K562 (cell line): Measurements from ENCODE around the gene DCPS. TPM values are rescaled to one million over a fixed set of nuclear protein-coding genes. Genes with fewer than 3 reads are reported as not detected.
"Not testable (repeated sequence)": the region's sequence is repeated elsewhere in the genome, so short reads cannot be mapped to it uniquely, and the experiment has no call there.

Experiments
- ATAC-seq: fragments of 200-7000 bp; cut with Tn5 transposase; 3 replicates; pipeline ENCODE4 v1.9.1; 2020; ENCODE audit warnings: moderate library complexity
- BruUV-seq: library from RNA; stranded (reverse); fragments of 400-500 nt; replicated peaks from 2 replicates; lab custom pipeline; 2021; lab: Mats Ljungman, UMichigan
- CTCF ChIA-PET: fragments of 300-600 bp; formaldehyde crosslinking; extraction: SDS; loops from one replicate; lab custom pipeline; 2021; ENCODE audit warnings: low intra/inter-chr PET ratio; lab: Yijun Ruan, JAX
- POLR2A ChIA-PET: fragments of 300-600, 350-650 bp; sonication (Branson Sonifier 250); formaldehyde crosslinking; extraction: SDS; loops from one replicate; lab custom pipeline; 2021; ENCODE audit warnings: antibody characterized with exemption, inconsistent platforms; lab: Yijun Ruan, JAX
- DNase-seq, 4 experiments: peaks; one replicate each; pipeline versions ENCODE4 v3.0.0 to v3.0.0-alpha.2; 2011 to 2018; ENCODE audit warnings: low spot score in 3 of 4, mixed read lengths in 3 of 4; ENCODE audit errors: extremely low read depth in 1 of 4
- FAIRE-seq: peaks from 2 replicates; lab custom pipeline; 2011; peaks lifted over from hg19 to GRCh38; lab: Jason Lieb, UNC
- H2AFZ ChIP-seq: 2 replicates; pipeline ENCODE4 v1.6.0; 2011; ENCODE audit warnings: low read depth, low read length, control low read depth, inconsistent platforms
- H3K27ac ChIP-seq: fragments of 200-600 bp; 3 replicates; pipeline ENCODE4 v1.8.0; 2011; ENCODE audit warnings: low read depth, mild to moderate bottlenecking, control low read depth, inconsistent platforms, low read length, moderate library complexity, mixed read lengths; ENCODE audit errors: extremely low read depth
- H3K27me3 ChIP-seq, 2 experiments: fragments of 300-600 bp in 1 of 2; 2 replicates in 1 of 2; 3 replicates in 1 of 2; pipeline versions ENCODE4 v1.6.0 to v1.8.0; 2011; ENCODE audit warnings: inconsistent platforms in 2 of 2, low read length in 2 of 2, mild to moderate bottlenecking in 1 of 2, mixed read lengths in 1 of 2, moderate library complexity in 1 of 2; ENCODE audit not compliant: control insufficient read depth in 2 of 2, insufficient read depth in 2 of 2
- H3K36me3 ChIP-seq: fragments of 300-600 bp; 3 replicates; pipeline ENCODE4 v1.8.0; 2011; ENCODE audit warnings: mild to moderate bottlenecking, low read length, inconsistent platforms; ENCODE audit not compliant: control insufficient read depth, insufficient read depth
- H3K4me1 ChIP-seq, 2 experiments: fragments of 200-600 bp in 1 of 2; replicated peaks in 1 of 2; 2 replicates in 1 of 2; 3 replicates in 1 of 2; pipeline versions ENCODE4 v1.5.1 to v1.8.0; 2011; ENCODE audit warnings: inconsistent platforms in 2 of 2, low read length in 2 of 2, mild to moderate bottlenecking in 1 of 2, mixed read lengths in 1 of 2, moderate library complexity in 1 of 2; ENCODE audit not compliant: control insufficient read depth in 2 of 2, insufficient read depth in 2 of 2
- H3K4me2 ChIP-seq: 2 replicates; pipeline ENCODE4 v1.6.1; 2011; ENCODE audit warnings: low read length, control low read depth, inconsistent platforms, mixed read lengths; ENCODE audit not compliant: insufficient read depth
- H3K4me3 ChIP-seq: fragments of 200-600 bp; sonication (generic), shearing (Covaris generic); 2 replicates; pipeline ENCODE4 v1.5.1; 2016; ENCODE audit warnings: control low read depth, inconsistent platforms
- H3K79me2 ChIP-seq: fragments of 200-600 bp; 3 replicates; pipeline ENCODE4 v1.8.0; 2011; ENCODE audit warnings: low read length, inconsistent platforms; ENCODE audit not compliant: control insufficient read depth, insufficient read depth
- H3K9ac ChIP-seq, 2 experiments: 2 replicates each; pipeline versions ENCODE4 v1.6.0 to v1.6.1; 2011; ENCODE audit warnings: low read depth in 2 of 2, low read length in 2 of 2, control low read depth in 1 of 2, inconsistent platforms in 1 of 2, mild to moderate bottlenecking in 1 of 2, mixed read lengths in 1 of 2; ENCODE audit not compliant: insufficient read depth in 1 of 2
- H3K9me1 ChIP-seq: one replicate; pipeline ENCODE4 v1.6.0; 2011; ENCODE audit warnings: inconsistent platforms, mild to moderate bottlenecking, low read length, moderate library complexity; ENCODE audit not compliant: control insufficient read depth, insufficient read depth
- H3K9me3 ChIP-seq: replicated peaks from 2 replicates; pipeline ENCODE4 v1.5.1; 2011; ENCODE audit warnings: low read depth, low read length, inconsistent platforms; ENCODE audit not compliant: control insufficient read depth, insufficient read depth
- H4K20me1 ChIP-seq: replicated peaks from 2 replicates; pipeline ENCODE4 v1.6.1; 2011; ENCODE audit warnings: low read length, inconsistent platforms, mixed read lengths; ENCODE audit not compliant: control insufficient read depth, insufficient read depth
- CBX2 ChIP-seq: fragments of 200-600 bp; sonication (generic); IDR thresholded peaks from one replicate; pipeline ENCODE4 v1.6.1; 2012; ENCODE audit warnings: mild to moderate bottlenecking, low read length, inconsistent platforms; ENCODE audit not compliant: insufficient read depth, poor library complexity, severe bottlenecking
- EP300 ChIP-seq: IDR thresholded peaks from 2 replicates; pipeline ENCODE4 v1.6.1; 2012; ENCODE audit warnings: low read length, improper control_type of control experiment
- KLF10 ChIP-seq: fragments of 250-450 bp; sonication (Bioruptor Pico); IDR thresholded peaks from 2 replicates; pipeline ENCODE4 v1.6.1; 2021; ENCODE audit warnings: matching md5 sums
- MCM2 ChIP-seq: fragments of 450-650 bp; IDR thresholded peaks from 2 replicates; pipeline ENCODE4 v1.6.1; 2017; ENCODE audit warnings: low read depth, mild to moderate bottlenecking
- STAT5A ChIP-seq: IDR thresholded peaks from 2 replicates; pipeline ENCODE4 v1.6.1; 2012; ENCODE audit warnings: low read length, inconsistent platforms, borderline replicate concordance
- WGBS: fragments of 100-300 bp; shearing (Covaris generic); methylation state at CpG from one replicate; pipeline ENCODE4 v1.1.6; 2016; ENCODE audit warnings: low coverage, mixed read lengths; ENCODE audit not compliant: insufficient coverage; ENCODE audit errors: missing lambda C conversion rate; 5-methylcytosine and 5-hydroxymethylcytosine counted together
- in situ Hi-C: fragments of 300-500 bp; cut with MboI; formaldehyde crosslinking; loops from 4 replicates; pipeline ENCODE4 v1.15.0; 2018; ENCODE audit warnings: inconsistent platforms, mixed read lengths
- intact Hi-C: fragments of 100-400 bp; cut with micrococcal nuclease; formaldehyde crosslinking; loops from 2 replicates; pipeline ENCODE4 v1.14.2; 2022
- polyA plus RNA-seq, 8 experiments: library from polyadenylated mRNA; depleted of rRNA in 4 of 8; stranded (reverse) in 5 of 8; unstranded in 3 of 8; fragments of >200 nt; fragmentation: Nextera tagmentation in 2 of 8; fragmentation: Illumina TruSeq in 1 of 8; extraction: Ambion mirVana in 2 of 8; extraction: Trizol in 1 of 8; gene quantifications; 2 replicates each; pipeline versions ENCODE4 v1.2.1 to v1.2.3, GENCODE V29; 2011 to 2014; ENCODE audit warnings: inconsistent platforms in 1 of 8, missing spikeins in 1 of 8
- total RNA-seq, 7 experiments: library from RNA; depleted of rRNA in 6 of 7; stranded (reverse); fragments of >200 nt in 6 of 7; fragmentation: Illumina TruSeq in 2 of 7; extraction: Trizol in 2 of 7; gene quantifications; 2 replicates each; pipeline versions ENCODE4 v1.2.1 to v1.2.3, GENCODE V29; 2011 to 2021; ENCODE audit warnings: low replicate concordance in 1 of 7
- TF ChIP-seq, protein P1 (sequence below): sonication (generic); formaldehyde crosslinking; IDR thresholded peaks from 2 replicates; pipeline ENCODE4 v1.8.0; 2022; ENCODE audit warnings: missing genetic modification reagents, mild to moderate bottlenecking, borderline replicate concordance
- TF ChIP-seq, protein P2 (sequence below), 2 experiments: fragments of 450-650 bp in 1 of 2; sonication (generic) in 1 of 2; formaldehyde crosslinking in 1 of 2; IDR thresholded peaks in 1 of 2; conservative IDR thresholded peaks in 1 of 2; 2 replicates each; pipeline versions ENCODE4 v1.6.1 to v1.8.1; 2016 to 2023; ENCODE audit warnings: mild to moderate bottlenecking in 2 of 2, moderate library complexity in 2 of 2, inconsistent platforms in 1 of 2, missing genetic modification reagents in 1 of 2

DCPS gene
- total and polyA plus RNA-seq, 9 of the 15 experiments (the other 6 are each of a cell fraction or from before 2014, with no cell fraction given) = 8.7 to 38.1 (median 17.9) TPM

DNA sequence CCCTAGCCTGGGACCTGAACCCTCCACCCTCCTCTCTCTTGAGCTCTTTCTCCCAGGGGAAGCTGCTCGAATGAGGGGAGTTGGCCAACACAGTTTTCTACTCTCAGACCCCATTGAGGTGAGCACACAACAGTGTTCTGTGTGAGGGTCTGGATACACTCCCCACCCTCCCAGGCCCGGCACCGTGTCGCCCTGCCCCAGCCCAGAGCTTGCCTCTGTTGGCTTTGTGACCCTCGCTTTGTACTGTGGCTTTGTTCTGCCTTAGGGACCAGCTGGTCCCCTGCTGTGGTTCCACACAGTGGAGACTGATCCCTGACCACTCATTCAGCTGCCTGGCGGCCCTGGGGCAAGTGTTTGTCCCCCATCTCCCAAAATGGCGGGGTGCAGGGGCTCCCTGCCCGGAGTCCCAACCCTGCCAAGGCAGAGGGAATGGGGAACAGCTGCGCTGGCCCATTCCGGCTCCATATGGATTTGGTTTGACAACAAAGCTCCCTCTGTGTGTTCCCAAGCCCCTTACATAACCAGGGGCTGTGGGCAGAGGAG is 59.9 kb downstream of the DCPS start (continued):
- TF ChIP-seq, protein P1, sequence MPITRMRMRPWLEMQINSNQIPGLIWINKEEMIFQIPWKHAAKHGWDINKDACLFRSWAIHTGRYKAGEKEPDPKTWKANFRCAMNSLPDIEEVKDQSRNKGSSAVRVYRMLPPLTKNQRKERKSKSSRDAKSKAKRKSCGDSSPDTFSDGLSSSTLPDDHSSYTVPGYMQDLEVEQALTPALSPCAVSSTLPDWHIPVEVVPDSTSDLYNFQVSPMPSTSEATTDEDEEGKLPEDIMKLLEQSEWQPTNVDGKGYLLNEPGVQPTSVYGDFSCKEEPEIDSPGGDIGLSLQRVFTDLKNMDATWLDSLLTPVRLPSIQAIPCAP (CRISPR knock-in tag) = no peak
- TF ChIP-seq EP300 (no peak), MCM2 (no peak), CBX2 (no peak), KLF10 (CRISPR knock-in tag) (no peak), STAT5A (no peak)
- TF ChIP-seq, protein P2, sequence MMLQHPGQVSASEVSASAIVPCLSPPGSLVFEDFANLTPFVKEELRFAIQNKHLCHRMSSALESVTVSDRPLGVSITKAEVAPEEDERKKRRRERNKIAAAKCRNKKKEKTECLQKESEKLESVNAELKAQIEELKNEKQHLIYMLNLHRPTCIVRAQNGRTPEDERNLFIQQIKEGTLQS (IDR thresholded peaks at IDR 0.05) = no peak
- TF ChIP-seq, protein P2 (CRISPR knock-in tag; conservative IDR thresholded peaks at IDR 0.05) = no peak

DNA sequence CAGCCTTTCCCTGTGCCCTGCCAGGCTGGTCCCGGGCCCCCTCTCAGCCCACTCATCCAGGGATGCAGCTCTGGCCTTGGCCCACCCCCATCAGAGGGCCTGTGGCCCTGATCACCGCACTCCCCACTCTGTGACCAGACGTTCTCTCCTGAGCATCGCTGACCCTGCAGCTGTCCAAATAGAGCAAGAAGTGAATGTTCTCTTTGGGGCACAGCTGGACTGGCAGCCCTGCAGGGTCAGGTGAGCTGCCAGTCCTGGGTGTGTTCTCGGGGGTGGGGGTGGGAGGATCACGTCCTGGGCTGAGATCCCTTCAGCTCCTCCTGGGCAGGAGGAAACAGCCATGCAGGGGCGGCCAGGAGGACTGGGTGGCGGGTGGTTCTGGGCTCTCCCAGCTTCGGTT is 60.9 kb downstream of the DCPS start:
- not testable (repeated sequence) for ATAC-seq, H3K27ac ChIP-seq

DNA sequence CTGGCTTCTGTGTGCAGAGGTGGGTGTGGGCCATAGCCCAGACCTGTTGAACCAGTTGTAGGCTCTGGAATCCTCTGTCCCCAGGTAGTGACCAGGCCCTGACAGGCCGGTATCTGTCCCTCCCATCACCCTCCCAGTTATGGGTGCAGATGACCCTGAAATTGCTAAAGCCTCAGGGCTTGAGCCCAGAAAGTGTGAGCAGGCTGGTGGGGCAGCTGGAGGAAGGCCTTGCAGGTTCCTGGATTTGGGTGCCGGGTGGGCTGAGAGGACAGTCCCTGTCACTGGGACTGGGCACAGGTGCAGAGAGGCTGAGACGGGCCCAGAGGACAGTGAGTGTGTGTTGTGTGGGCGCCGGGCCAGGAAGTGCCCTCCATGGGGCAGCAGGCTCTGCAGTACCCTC is 61.6 kb downstream of the DCPS start:
- H3K27ac ChIP-seq, H3K4me1 ChIP-seq, CTCF ChIA-PET, DNase-seq, H3K9me3 ChIP-seq, H3K36me3 ChIP-seq, intact Hi-C loops, BruUV-seq, ATAC-seq, H3K9me1 ChIP-seq, FAIRE-seq, H3K4me3 ChIP-seq, H2AFZ ChIP-seq, in situ Hi-C loops, H3K27me3 ChIP-seq, H3K4me2 ChIP-seq, H3K9ac ChIP-seq, H3K79me2 ChIP-seq: not testable (repeated sequence)
- WGBS = 88% methylated on average over 3 of the region's 5 CpGs
- POLR2A ChIA-PET = interaction anchor here (1.2 kb wide), 2 partner anchors 8 to 53 kb away, joined by 3 read pairs; no protein-coding TSS in a partner anchor
- H4K20me1 ChIP-seq = peaks cover 18% of the 10 kb centered on the region; the same call in 1 of the 2 replicates

More for the DNA sequence above, 60.9 kb downstream of the DCPS start:
- H3K4me2 ChIP-seq, CTCF ChIA-PET, in situ Hi-C loops, H3K27me3 ChIP-seq, H3K36me3 ChIP-seq, intact Hi-C loops, POLR2A ChIA-PET, H2AFZ ChIP-seq, FAIRE-seq, H3K79me2 ChIP-seq, H3K9me3 ChIP-seq, BruUV-seq, H3K9ac ChIP-seq, DNase-seq, H3K4me3 ChIP-seq, H3K9me1 ChIP-seq: not testable (repeated sequence)
- peaks cover 0 to 10% of the 10 kb centered on the region in 2 experiments; a peak in 2 of 5 replicates for H3K4me1 ChIP-seq
- peaks cover 18% of the 10 kb centered on the region; the same call in 1 of the 2 replicates for H4K20me1 ChIP-seq
- WGBS = no CpG with 5 or more reads among the region's 9 CpGs
